Measurements from ENCODE around the gene RBM20. TPM values are rescaled to one million over a fixed set of nuclear protein-coding genes. Genes with fewer than 3 reads are reported as not detected.

Gene RBM20
- total and polyA plus RNA-seq, 10 of the 15 experiments (the other 5 are each of a cell fraction or from before 2014, with no cell fraction given) = 0.04 to 0.26 (median 0.15) TPM

- ATAC-seq (peak; percentile 78), DNase-seq (ENCODE audit: low read depth, low spot score) (peak; percentile 86), FAIRE-seq (peak; percentile 44)
- Histone ChIP-seq H2AFZ (ENCODE audit: control insufficient read depth, low read depth, low read length) (peak within 1 kb of the TSS; percentile 66), H3K9ac (ENCODE audit: control insufficient read depth, insufficient read depth, low read length) (peak within 1 kb of the TSS; percentile 94), H3K4me1 (ENCODE audit: control insufficient read depth, insufficient read depth, low read length) (peaks cover 48% of the 10 kb centered on the region), H3K27ac (ENCODE audit: control insufficient read depth, insufficient read depth) (peak within 1 kb of the TSS; percentile 99), H3K36me3 (ENCODE audit: control insufficient read depth in 2 of 2, insufficient read depth in 2 of 2, low read length in 1 of 2) (no peaks in the 10 kb centered on the region), H3K27me3 (replicated peaks in 1 of 2; ENCODE audit: control insufficient read depth in 2 of 2, insufficient read depth in 2 of 2, low read length in 1 of 2) (no peaks in the 10 kb centered on the region), H3K4me3 (peak within 1 kb of the TSS; percentile 65), H3K79me2 (ENCODE audit: control insufficient read depth, insufficient read depth, low read length) (peaks cover 72% of the 10 kb centered on the region), H3K9me3 (replicated peaks; ENCODE audit: control insufficient read depth, insufficient read depth, low read length) (no peaks in the 10 kb centered on the region), H3K4me2 (ENCODE audit: control insufficient read depth, insufficient read depth) (peak within 1 kb of the TSS; percentile 100), H4K20me1 (ENCODE audit: control insufficient read depth, insufficient read depth) (no peaks in the 10 kb centered on the region)
- CTCF ChIA-PET = interaction anchor here (0.8 to 1.1 kb wide), 5 partner anchors 11 to 68 kb away, joined by 3 to 8 read pairs (median 5); no protein-coding TSS in a partner anchor
- TSS peak; percentile 96 for BruUV-seq (replicated peaks)
- SMC1A ChIA-PET (ENCODE audit: uncharacterized antibody, unreplicated experiment) = interaction anchor here (0.7 to 3.2 kb wide), 17 partner anchors 9 to 125 kb away, joined by 3 to 29 read pairs (median 4); partner anchors contain the start of gene BBIP1
- RAD21 ChIA-PET (ENCODE audit: unreplicated experiment) = interaction anchor here (0.6 to 3.2 kb wide), 18 partner anchors 8 to 260 kb away, joined by 3 to 40 read pairs (median 6); partner anchors contain the start of genes BBIP1 and SHOC2
- under 1% methylated on average over 41 of the region's 47 CpGs for WGBS (ENCODE audit: insufficient coverage, insufficient replicate concordance, low lambda C conversion rate, missing lambda C conversion rate)
- POLR2A ChIA-PET = interaction anchor here (0.6 to 1.9 kb wide), 15 partner anchors 9 to 448 kb away, joined by 3 to 24 read pairs (median 4); partner anchors contain the start of gene SHOC2
- intact Hi-C loops (cut with micrococcal nuclease; ENCODE audit: unreplicated experiment) = loop anchor here (1.0 to 10.0 kb wide), 5 partner anchors 28 to 367 kb away; no protein-coding TSS in a partner anchor
- in situ Hi-C loops (cut with MboI) = no loop called here
- TF ChIP-seq PML (IDR thresholded peaks at IDR 0.05; ENCODE audit: low read length) (peak; percentile 75; the same call in 1 of the 2 replicates), POU2F2 (IDR thresholded peaks at IDR 0.05; ENCODE audit: borderline replicate concordance, low read depth, low read length) (peak; percentile 67; the same call in 2 of the 3 replicates), REST (IDR thresholded peaks at IDR 0.05; ENCODE audit: low read depth, low read length) (0 out of 2 replicates have a peak, but pooled peaks have one; percentile 34), ZNF207 (IDR thresholded peaks at IDR 0.05; ENCODE audit: borderline replicate concordance) (0 out of 2 replicates have a peak, but pooled peaks have one; percentile 53), CEBPB (IDR thresholded peaks at IDR 0.05; ENCODE audit: borderline replicate concordance in 1 of 2, low read depth in 2 of 2, low read length in 2 of 2) (peak in 1 of 2 experiments; percentile 27; a peak in 1 of 4 replicates), SIN3A (IDR thresholded peaks at IDR 0.05; ENCODE audit: low read depth, low read length) (no peak; the same call in none of the 2 replicates), CUX1 (IDR thresholded peaks at IDR 0.05; ENCODE audit: insufficient replicate concordance, low read depth, low read length) (no peak), IKZF2 (IDR thresholded peaks at IDR 0.05) (peak; percentile 93 to 94), IKZF1 (conservative IDR thresholded peaks at IDR 0.05) (peak; percentile 94), CREB1 (IDR thresholded peaks at IDR 0.05; ENCODE audit: low read depth) (peak; percentile 61), RFX5 (IDR thresholded peaks at IDR 0.05; ENCODE audit: low read depth, low read length) (peak; percentile 97), FOS (IDR thresholded peaks at IDR 0.05; ENCODE audit: borderline replicate concordance, extremely low read depth, insufficient read length) (peak; percentile 22), YY1 (IDR thresholded peaks at IDR 0.05; ENCODE audit: low read depth, low read length) (peak; percentile 45; the same call in 1 of the 2 replicates), POLR2AphosphoS5 (IDR thresholded peaks at IDR 0.05; ENCODE audit: low read length) (peak; percentile 87; the same call in 1 of the 2 replicates)
Observed at GRCh38 chr10:110871298-110872084, 227.4 kb downstream of the RBM20 start, which contains the start of gene PDCD4. PDCD4 (plus strand) TSS chr10:110871928; CDS start chr10:110876028, 4,100 bp downstream.

All from GM12878 (cell line).